ENCODE results near the gene MKRN3. TPM values are rescaled to one million over a fixed set of nuclear protein-coding genes. Genes with fewer than 3 reads are reported as not detected.

MKRN3 gene
- total RNA-seq, 1 donor from 2014 or later = 3.4 TPM

- DNase-seq (ENCODE audit: low spot score in 2 of 2) = no peak
- no peaks in the 10 kb centered on the region for H3K4me1 ChIP-seq
- H3K27ac ChIP-seq = no peak overlapping the region
- H3K4me3 ChIP-seq = no peak overlapping the region
- no peaks in the 10 kb centered on the region for H3K27me3 ChIP-seq
- no peaks in the 10 kb centered on the region for H3K9me3 ChIP-seq
- no peaks in the 10 kb centered on the region for H3K36me3 ChIP-seq
- TF ChIP-seq, protein P1, sequence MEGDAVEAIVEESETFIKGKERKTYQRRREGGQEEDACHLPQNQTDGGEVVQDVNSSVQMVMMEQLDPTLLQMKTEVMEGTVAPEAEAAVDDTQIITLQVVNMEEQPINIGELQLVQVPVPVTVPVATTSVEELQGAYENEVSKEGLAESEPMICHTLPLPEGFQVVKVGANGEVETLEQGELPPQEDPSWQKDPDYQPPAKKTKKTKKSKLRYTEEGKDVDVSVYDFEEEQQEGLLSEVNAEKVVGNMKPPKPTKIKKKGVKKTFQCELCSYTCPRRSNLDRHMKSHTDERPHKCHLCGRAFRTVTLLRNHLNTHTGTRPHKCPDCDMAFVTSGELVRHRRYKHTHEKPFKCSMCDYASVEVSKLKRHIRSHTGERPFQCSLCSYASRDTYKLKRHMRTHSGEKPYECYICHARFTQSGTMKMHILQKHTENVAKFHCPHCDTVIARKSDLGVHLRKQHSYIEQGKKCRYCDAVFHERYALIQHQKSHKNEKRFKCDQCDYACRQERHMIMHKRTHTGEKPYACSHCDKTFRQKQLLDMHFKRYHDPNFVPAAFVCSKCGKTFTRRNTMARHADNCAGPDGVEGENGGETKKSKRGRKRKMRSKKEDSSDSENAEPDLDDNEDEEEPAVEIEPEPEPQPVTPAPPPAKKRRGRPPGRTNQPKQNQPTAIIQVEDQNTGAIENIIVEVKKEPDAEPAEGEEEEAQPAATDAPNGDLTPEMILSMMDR (IDR thresholded peaks at IDR 0.05) = no peak
- intact Hi-C loops (cut with DNase I) = no loop called here
These were observed 36.6 kb downstream of the MKRN3 start for GRCh38 chr15:23602124-23602523.

- Histone ChIP-seq H3K36me3 (no peaks in the 10 kb centered on the region), H3K27ac (no peak overlapping the region), H3K4me3 (no peak overlapping the region), H3K9me3 (no peaks in the 10 kb centered on the region), H3K27me3 (no peaks in the 10 kb centered on the region), H3K4me1 (no peaks in the 10 kb centered on the region)
- TF ChIP-seq, protein P1 (IDR thresholded peaks at IDR 0.05) = no peak
- intact Hi-C loops (cut with DNase I) = no loop called here
- no peak for DNase-seq (ENCODE audit: low spot score in 2 of 2)
These were observed 40.8 kb downstream of the MKRN3 start for GRCh38 chr15:23606226-23606625.

GRCh38 chr15:23616536-23616935 lies 51.1 kb downstream of the MKRN3 start:
- Histone ChIP-seq H3K27ac (no peak overlapping the region), H3K36me3 (no peaks in the 10 kb centered on the region), H3K27me3 (no peaks in the 10 kb centered on the region), H3K4me1 (no peaks in the 10 kb centered on the region), H3K4me3 (no peak overlapping the region), H3K9me3 (no peaks in the 10 kb centered on the region)
- intact Hi-C loops (cut with DNase I) = no loop called here
- DNase-seq (ENCODE audit: low spot score in 2 of 2) = no peak
- TF ChIP-seq, protein P1 (IDR thresholded peaks at IDR 0.05) = no peak

Other genes with a start within 250 kb of the MKRN3 start
- gene GOLGA6L26, start 231.5 kb upstream of the MKRN3 start, total RNA-seq = not detected
- gene GOLGA8S, start 210.9 kb upstream of the MKRN3 start, total RNA-seq = not detected
- not detected for gene GOLGA6L2, start 118.4 kb upstream of the MKRN3 start, total RNA-seq
- 0.11 TPM for gene MAGEL2, start 82.2 kb downstream of the MKRN3 start, total RNA-seq
- gene NDN, start 121.6 kb downstream of the MKRN3 start, total RNA-seq = 132 TPM